Lower leg skin (tissue), 4 donors: ENCODE measurements around the gene OAS3. TPM values are rescaled to one million over a fixed set of nuclear protein-coding genes. Genes with fewer than 3 reads are reported as not detected.
"Not testable (repeated sequence)": the region's sequence is repeated elsewhere in the genome, so short reads cannot be mapped to it uniquely, and the experiment has no call there.

Source experiments
- DNase-seq, 2 donors: peaks; one replicate each; pipeline ENCODE4 v3.0.0-alpha.2; 2019; ENCODE audit warnings: low spot score in 2 of 2
- H3K4me3 ChIP-seq: fragments of 200-600 bp; sonication (generic); 2 replicates; pipeline ENCODE4 v1.5.1; 2017; ENCODE audit warnings: mild to moderate bottlenecking, low read depth; ENCODE audit not compliant: poor library complexity, severe bottlenecking
- POLR2A ChIP-seq, 2 donors: fragments of 450-650 bp; IDR thresholded peaks; one replicate each; pipeline ENCODE4 v1.6.1; 2016 to 2017; ENCODE audit warnings: antibody characterized with exemption in 2 of 2, mild to moderate bottlenecking in 1 of 2, moderate library complexity in 1 of 2
- WGBS, 2 donors: methylation state at CpG; one replicate each; pipeline ENCODE4 v1.1.5; 2018; 5-methylcytosine and 5-hydroxymethylcytosine counted together
- intact Hi-C: fragments of 100-400 bp; cut with DNase I; formaldehyde crosslinking; loops from one replicate; pipeline ENCODE4 v1.15.0; 2023; ENCODE audit warnings: low total_unique reads
- total RNA-seq, 4 donors: library from RNA; depleted of rRNA; stranded (reverse); fragments of >200 nt; gene quantifications; one replicate each; pipeline ENCODE4 v1.1.0, GENCODE V29; 2016
- TF ChIP-seq, protein P1 (sequence below), 3 donors: fragments of 450-650 bp; IDR thresholded peaks; one replicate each; pipeline ENCODE4 v1.5.1; 2016; ENCODE audit warnings: antibody characterized with exemption in 3 of 3, mild to moderate bottlenecking in 3 of 3, moderate library complexity in 2 of 3

OAS3 gene
- total RNA-seq, 4 donors from 2014 or later: 9.4 to 18.9 (median 15.9) TPM

DNA sequence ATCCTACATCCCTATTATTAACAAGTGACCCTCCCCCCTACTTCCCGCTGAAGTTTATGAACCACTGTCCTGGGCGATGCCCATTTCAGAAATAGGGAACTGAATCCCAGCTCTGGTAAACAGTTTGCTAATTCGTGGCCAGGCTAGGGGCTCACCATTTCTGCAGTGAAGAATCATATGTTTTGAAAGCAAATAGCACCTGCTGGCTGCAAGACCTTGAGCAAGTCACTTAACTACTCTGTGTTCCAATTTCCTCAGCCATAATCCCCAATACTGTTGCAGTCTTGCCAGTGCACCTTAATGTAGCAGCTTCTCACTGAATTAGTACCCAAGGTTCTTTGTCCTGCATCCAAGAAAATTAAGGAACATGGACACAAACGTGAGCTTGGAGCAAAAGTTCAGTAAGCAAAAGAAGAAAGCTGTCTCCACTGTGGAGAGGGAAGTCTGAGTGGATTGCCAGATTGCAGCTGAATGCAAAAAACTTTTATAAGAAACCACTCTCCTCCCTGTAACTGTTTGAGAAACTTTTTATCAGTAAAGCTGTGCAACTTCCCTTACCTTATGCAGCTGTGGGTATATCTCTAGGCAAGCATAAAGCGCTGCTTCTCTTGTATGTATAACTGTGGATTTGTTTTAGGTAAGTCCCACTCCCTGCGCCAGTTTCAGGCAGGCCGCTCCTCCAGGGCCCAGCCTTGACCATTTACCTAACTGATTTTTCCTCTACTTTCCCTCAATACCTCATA, 30.7 kb upstream of the OAS3 start:
- 61 to 70% methylated on average over 7 of the region's 7 CpGs for WGBS, 2 donors
- peak in 1 of 2 donors; percentile 40 for DNase-seq
- H3K4me3 ChIP-seq: no peak overlapping the region
- intact Hi-C loops: no loop called here
- TF ChIP-seq POLR2A (IDR thresholded peaks at IDR 0.05): no peak
- TF ChIP-seq, protein P1, sequence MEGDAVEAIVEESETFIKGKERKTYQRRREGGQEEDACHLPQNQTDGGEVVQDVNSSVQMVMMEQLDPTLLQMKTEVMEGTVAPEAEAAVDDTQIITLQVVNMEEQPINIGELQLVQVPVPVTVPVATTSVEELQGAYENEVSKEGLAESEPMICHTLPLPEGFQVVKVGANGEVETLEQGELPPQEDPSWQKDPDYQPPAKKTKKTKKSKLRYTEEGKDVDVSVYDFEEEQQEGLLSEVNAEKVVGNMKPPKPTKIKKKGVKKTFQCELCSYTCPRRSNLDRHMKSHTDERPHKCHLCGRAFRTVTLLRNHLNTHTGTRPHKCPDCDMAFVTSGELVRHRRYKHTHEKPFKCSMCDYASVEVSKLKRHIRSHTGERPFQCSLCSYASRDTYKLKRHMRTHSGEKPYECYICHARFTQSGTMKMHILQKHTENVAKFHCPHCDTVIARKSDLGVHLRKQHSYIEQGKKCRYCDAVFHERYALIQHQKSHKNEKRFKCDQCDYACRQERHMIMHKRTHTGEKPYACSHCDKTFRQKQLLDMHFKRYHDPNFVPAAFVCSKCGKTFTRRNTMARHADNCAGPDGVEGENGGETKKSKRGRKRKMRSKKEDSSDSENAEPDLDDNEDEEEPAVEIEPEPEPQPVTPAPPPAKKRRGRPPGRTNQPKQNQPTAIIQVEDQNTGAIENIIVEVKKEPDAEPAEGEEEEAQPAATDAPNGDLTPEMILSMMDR (IDR thresholded peaks at IDR 0.05): no peak

DNA sequence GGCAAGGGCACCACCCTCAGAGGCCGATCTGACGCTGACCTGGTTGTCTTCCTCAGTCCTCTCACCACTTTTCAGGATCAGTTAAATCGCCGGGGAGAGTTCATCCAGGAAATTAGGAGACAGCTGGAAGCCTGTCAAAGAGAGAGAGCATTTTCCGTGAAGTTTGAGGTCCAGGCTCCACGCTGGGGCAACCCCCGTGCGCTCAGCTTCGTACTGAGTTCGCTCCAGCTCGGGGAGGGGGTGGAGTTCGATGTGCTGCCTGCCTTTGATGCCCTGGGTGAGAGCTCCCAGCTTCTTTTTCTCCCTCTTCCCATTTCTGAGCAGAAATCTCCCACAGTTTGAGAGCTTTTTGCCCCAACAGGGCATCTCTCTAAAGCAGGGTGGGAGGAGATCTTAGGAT, 29.7 kb upstream of the OAS3 start:
- TF ChIP-seq, protein P1 (IDR thresholded peaks at IDR 0.05): no peak
- TF ChIP-seq POLR2A (IDR thresholded peaks at IDR 0.05): no peak
- no peak overlapping the region for H3K4me3 ChIP-seq
- intact Hi-C loops: no loop called here
- WGBS, 2 donors: 74% methylated on average over 12 of the region's 12 CpGs
- DNase-seq: no peak

DNA sequence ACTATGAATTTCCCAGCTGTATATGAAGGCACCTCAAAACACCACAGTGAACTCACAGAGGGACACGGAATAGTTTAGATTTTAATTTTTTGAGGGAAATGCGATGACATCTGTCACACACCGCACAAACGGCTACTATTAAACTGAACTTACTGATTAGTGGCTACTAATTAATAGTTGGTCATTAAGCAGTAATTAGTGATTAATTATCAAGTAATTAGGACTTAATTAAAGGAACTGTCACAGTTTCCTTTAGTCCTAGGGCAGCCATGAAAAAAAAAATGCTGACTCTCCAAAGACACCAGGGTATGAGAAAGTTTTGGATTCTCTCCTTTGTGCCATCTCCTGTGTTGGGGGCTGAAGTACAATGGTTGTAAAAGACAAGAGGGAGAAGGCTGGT, 28.6 kb upstream of the OAS3 start:
- intact Hi-C loops: no loop called here
- WGBS, 2 donors: 96 to 98% methylated on average over 4 of the region's 4 CpGs
- no peak overlapping the region for H3K4me3 ChIP-seq
- DNase-seq: no peak
- no peak for TF ChIP-seq POLR2A (IDR thresholded peaks at IDR 0.05)
- TF ChIP-seq, protein P1 (IDR thresholded peaks at IDR 0.05): no peak

DNA sequence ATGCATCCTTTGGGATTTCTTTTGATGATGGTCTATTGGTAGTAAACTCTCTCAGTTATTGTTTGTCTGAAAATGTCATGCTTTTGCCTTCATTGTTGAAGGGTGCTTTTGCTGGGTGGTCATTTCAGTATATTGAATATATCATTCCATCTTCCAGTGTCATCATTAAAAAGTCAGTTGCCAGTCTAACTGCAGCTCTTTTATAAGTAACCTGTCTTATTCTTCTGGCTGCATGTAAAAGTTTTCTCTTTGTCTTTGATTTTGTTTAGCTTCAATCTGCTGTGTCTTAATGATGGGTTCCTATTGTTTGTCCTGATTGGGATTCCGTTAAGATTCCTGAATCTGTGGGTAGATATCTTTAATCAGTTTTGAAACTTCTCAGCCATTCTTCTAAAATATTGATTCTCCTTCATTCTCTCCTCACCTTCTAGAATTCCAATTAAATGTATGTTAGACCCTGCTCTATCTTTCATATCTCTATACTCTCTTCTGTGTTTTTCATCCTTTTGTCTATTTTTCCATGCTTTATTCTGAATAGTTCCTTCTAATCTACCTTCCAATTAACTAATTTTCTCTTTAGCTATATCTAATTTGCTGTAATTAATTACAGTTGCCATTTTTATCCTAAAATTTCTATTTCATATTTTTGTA, 25.1 kb upstream of the OAS3 start:
- 95 to 100% methylated on average over 1 of the region's 1 CpG for WGBS, 2 donors
- DNase-seq: no peak
- no peak for TF ChIP-seq POLR2A (IDR thresholded peaks at IDR 0.05)
- TF ChIP-seq, protein P1 (IDR thresholded peaks at IDR 0.05): no peak
- intact Hi-C loops: no loop called here
- H3K4me3 ChIP-seq: no peak overlapping the region

DNA sequence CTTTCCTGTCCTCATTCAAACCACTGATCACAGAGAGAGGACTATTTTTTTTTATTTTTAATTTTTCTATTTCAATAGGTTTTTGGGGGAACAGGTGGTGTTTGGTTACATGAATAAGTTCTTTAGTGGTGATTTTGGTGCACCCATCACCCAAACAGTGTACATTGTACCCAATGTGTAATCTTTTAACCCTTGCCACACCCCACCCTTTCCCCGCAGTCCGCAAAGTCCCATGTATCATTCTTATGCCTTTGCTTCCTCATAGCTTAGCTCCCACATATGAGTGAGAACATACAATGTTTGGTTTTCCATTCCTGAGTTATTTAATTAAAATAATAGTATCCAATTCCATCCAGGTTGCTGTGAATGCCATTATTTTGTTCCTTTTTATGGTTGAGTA, 24.4 kb upstream of the OAS3 start:
- 98 to 100% methylated on average over 2 of the region's 2 CpGs for WGBS, 2 donors
- DNase-seq, H3K4me3 ChIP-seq, intact Hi-C loops: not testable (repeated sequence)

DNA sequence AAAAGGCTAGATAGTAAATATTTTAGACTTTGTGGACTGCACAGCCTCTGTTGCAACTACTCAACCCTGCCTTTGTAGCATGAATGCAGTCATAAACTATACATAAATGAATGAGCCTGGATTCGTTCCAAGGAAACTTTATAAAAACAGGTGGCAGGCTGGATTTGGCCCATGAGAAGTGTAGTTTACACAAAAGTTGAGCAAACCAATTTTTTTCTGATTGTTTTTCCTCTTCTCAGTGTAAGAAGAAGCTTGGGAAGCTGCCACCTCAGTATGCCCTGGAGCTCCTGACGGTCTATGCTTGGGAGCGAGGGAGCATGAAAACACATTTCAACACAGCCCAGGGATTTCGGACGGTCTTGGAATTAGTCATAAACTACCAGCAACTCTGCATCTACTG, 22.0 kb upstream of the OAS3 start:
- intact Hi-C loops: no loop called here
- no peak for DNase-seq
- TF ChIP-seq POLR2A (IDR thresholded peaks at IDR 0.05): no peak
- TF ChIP-seq, protein P1 (IDR thresholded peaks at IDR 0.05): no peak
- H3K4me3 ChIP-seq: no peak overlapping the region
- WGBS, 2 donors: 57 to 63% methylated on average over 5 of the region's 5 CpGs
